SK-N-SH (cell line): Measurements from ENCODE around the gene WDR87.
"Not testable (repeated sequence)": the region's sequence is repeated elsewhere in the genome, so short reads cannot be mapped to it uniquely, and the experiment has no call there.

ENCODE experiments used
- EP300 ChIP-seq, 2 experiments: IDR thresholded peaks; 2 replicates each; pipeline versions ENCODE4 v1.4.0 to v1.6.1; 2012; ENCODE audit warnings: borderline replicate concordance in 1 of 2, low read depth in 1 of 2, low read length in 1 of 2
- FOXM1 ChIP-seq: IDR thresholded peaks from 2 replicates; pipeline ENCODE4 v1.4.0; 2012; ENCODE audit warnings: low read depth, mild to moderate bottlenecking
- NRF1 ChIP-seq: IDR thresholded peaks from 2 replicates; pipeline ENCODE4 v1.6.1; 2012; ENCODE audit warnings: low read depth, mild to moderate bottlenecking, low read length
- POLR2AphosphoS5 ChIP-seq: IDR thresholded peaks from 2 replicates; pipeline ENCODE4 v1.6.1; 2012; ENCODE audit warnings: low read depth, low read length
- RFX5 ChIP-seq: IDR thresholded peaks from 2 replicates; pipeline ENCODE4 v1.6.1; 2012; ENCODE audit warnings: mild to moderate bottlenecking, improper control_type of control experiment, low read length
- SIN3A ChIP-seq: IDR thresholded peaks from 2 replicates; pipeline ENCODE4 v1.6.1; 2012; ENCODE audit warnings: low read depth, mild to moderate bottlenecking, low read length, moderate library complexity, borderline replicate concordance
- SMC3 ChIP-seq: IDR thresholded peaks from 2 replicates; pipeline ENCODE4 v1.6.1; 2012; ENCODE audit warnings: low read depth, low read length, improper control_type of control experiment
- TAF1 ChIP-seq: IDR thresholded peaks from 2 replicates; pipeline ENCODE4 v1.6.1; 2012; ENCODE audit warnings: low read depth, mild to moderate bottlenecking, low read length, moderate library complexity, borderline replicate concordance
- TF ChIP-seq, protein P1 (sequence below): fragments of 200-600 bp; sonication (generic); IDR thresholded peaks from 2 replicates; pipeline ENCODE4 v1.6.1; 2017; ENCODE audit warnings: antibody characterized with exemption, mild to moderate bottlenecking, moderate library complexity
- TF ChIP-seq, protein P2 (sequence below): IDR thresholded peaks from 2 replicates; pipeline ENCODE4 v1.4.0; 2012; ENCODE audit warnings: low read depth

DNA sequence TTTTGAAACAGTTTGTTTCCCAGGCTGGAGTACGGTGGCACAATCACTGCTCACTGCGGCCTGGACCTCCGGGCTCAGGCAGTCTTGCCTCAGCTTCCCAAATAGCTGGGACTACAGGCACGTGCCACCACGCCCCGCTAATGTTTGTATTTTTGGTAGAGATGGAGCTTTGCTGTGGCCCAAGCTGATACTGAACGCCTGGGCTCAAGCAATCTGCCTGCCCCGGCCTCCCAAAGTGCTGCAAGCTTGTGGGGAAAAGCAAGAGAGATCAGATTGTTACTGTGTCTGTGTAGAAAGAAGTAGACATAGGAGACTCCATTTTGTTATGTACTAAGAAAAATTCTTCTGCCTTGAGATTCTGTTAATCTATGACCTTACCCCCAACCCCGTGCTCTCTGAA is 40.5 kb downstream of the WDR87 start:
- TF ChIP-seq, protein P1, sequence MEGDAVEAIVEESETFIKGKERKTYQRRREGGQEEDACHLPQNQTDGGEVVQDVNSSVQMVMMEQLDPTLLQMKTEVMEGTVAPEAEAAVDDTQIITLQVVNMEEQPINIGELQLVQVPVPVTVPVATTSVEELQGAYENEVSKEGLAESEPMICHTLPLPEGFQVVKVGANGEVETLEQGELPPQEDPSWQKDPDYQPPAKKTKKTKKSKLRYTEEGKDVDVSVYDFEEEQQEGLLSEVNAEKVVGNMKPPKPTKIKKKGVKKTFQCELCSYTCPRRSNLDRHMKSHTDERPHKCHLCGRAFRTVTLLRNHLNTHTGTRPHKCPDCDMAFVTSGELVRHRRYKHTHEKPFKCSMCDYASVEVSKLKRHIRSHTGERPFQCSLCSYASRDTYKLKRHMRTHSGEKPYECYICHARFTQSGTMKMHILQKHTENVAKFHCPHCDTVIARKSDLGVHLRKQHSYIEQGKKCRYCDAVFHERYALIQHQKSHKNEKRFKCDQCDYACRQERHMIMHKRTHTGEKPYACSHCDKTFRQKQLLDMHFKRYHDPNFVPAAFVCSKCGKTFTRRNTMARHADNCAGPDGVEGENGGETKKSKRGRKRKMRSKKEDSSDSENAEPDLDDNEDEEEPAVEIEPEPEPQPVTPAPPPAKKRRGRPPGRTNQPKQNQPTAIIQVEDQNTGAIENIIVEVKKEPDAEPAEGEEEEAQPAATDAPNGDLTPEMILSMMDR = not testable (repeated sequence)
- not testable (repeated sequence) for TF ChIP-seq TAF1; NRF1; POLR2AphosphoS5; EP300 (IDR thresholded peaks at IDR 0.05; ENCODE audit: borderline replicate concordance in 1 of 2, low read depth in 1 of 2, low read length in 1 of 2); SMC3; RFX5; SIN3A; FOXM1
- TF ChIP-seq, protein P2, sequence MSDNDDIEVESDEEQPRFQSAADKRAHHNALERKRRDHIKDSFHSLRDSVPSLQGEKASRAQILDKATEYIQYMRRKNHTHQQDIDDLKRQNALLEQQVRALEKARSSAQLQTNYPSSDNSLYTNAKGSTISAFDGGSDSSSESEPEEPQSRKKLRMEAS = not testable (repeated sequence)
